ENCODE data around the gene PRM2. TPM values are rescaled to one million over a fixed set of nuclear protein-coding genes. Genes with fewer than 3 reads are reported as not detected.

PRM2 gene
- total RNA-seq: not detected in 2 replicates

- Mint-ChIP-seq H3K27me3 (ENCODE audit: insufficient read depth) (peaks cover 8% of the 10 kb centered on the region), H3K4me1 (ENCODE audit: low read depth) (no peaks in the 10 kb centered on the region), H3K9me3 (no peaks in the 10 kb centered on the region), H3K4me3 (no peak within 1 kb of the TSS), H3K27ac (no peak within 1 kb of the TSS), H3K36me3 (ENCODE audit: low read depth) (no peaks in the 10 kb centered on the region)
- no peak for DNase-seq (ENCODE audit: low spot score)
- intact Hi-C loops (cut with micrococcal nuclease): no loop called here
These were observed at the start of gene PRM2 for GRCh38 chr16:11276143-11276895. TSS of gene PRM2 (minus strand) at chr16:11276480. CDS start at chr16:11276370, 110 bp downstream.

- Mint-ChIP-seq H3K9me3 (peaks cover 10% of the 10 kb centered on the region), H3K27ac (peak overlapping the region; percentile 12), H3K4me3 (no peak overlapping the region), H3K4me1 (ENCODE audit: low read depth) (peaks cover 65% of the 10 kb centered on the region), H3K36me3 (ENCODE audit: low read depth) (peaks cover 3% of the 10 kb centered on the region), H3K27me3 (ENCODE audit: insufficient read depth) (no peaks in the 10 kb centered on the region)
- peak; percentile 47 for DNase-seq (ENCODE audit: low spot score)
- intact Hi-C loops (cut with micrococcal nuclease): no loop called here
These were observed 49.3 kb upstream of the PRM2 start for GRCh38 chr16:11325404-11326083.

- no peak overlapping the region for H3K4me3 Mint-ChIP-seq
- peaks cover 3% of the 10 kb centered on the region for H3K36me3 Mint-ChIP-seq (ENCODE audit: low read depth)
- H3K27me3 Mint-ChIP-seq (ENCODE audit: insufficient read depth): no peaks in the 10 kb centered on the region
- peaks cover 10% of the 10 kb centered on the region for H3K9me3 Mint-ChIP-seq
- H3K4me1 Mint-ChIP-seq (ENCODE audit: low read depth): peaks cover 47% of the 10 kb centered on the region
- intact Hi-C loops (cut with micrococcal nuclease): no loop called here
- no peak for DNase-seq (ENCODE audit: low spot score)
- no peak overlapping the region for H3K27ac Mint-ChIP-seq
These were observed 47.5 kb upstream of the PRM2 start for GRCh38 chr16:11323551-11324336.

- DNase-seq (ENCODE audit: low spot score): no peak
- Mint-ChIP-seq H3K9me3 (peaks cover 10% of the 10 kb centered on the region), H3K27me3 (ENCODE audit: insufficient read depth) (no peaks in the 10 kb centered on the region), H3K36me3 (ENCODE audit: low read depth) (no peaks in the 10 kb centered on the region), H3K4me1 (ENCODE audit: low read depth) (peaks cover 38% of the 10 kb centered on the region), H3K27ac (peak overlapping the region; percentile 22), H3K4me3 (no peak overlapping the region)
- intact Hi-C loops (cut with micrococcal nuclease): no loop called here
These were observed 46.5 kb upstream of the PRM2 start for GRCh38 chr16:11322823-11323222.

- no peaks in the 10 kb centered on the region for H3K9me3 Mint-ChIP-seq
- no peaks in the 10 kb centered on the region for H3K36me3 Mint-ChIP-seq (ENCODE audit: low read depth)
These were observed 45.4 kb upstream of the PRM2 start for GRCh38 chr16:11321662-11322061.

GRCh38 chr16:11320170-11320569, 43.9 kb upstream of the PRM2 start:
- Mint-ChIP-seq H3K4me3 (no peak overlapping the region), H3K27me3 (ENCODE audit: insufficient read depth) (no peaks in the 10 kb centered on the region), H3K27ac (no peak overlapping the region), H3K36me3 (ENCODE audit: low read depth) (no peaks in the 10 kb centered on the region), H3K4me1 (ENCODE audit: low read depth) (peaks cover 23% of the 10 kb centered on the region), H3K9me3 (no peaks in the 10 kb centered on the region)
- intact Hi-C loops (cut with micrococcal nuclease): no loop called here
- no peak for DNase-seq (ENCODE audit: low spot score)

More at GRCh38 chr16:11321662-11322061, 45.4 kb upstream of the PRM2 start:
- H3K27me3 Mint-ChIP-seq (ENCODE audit: insufficient read depth): no peaks in the 10 kb centered on the region
- H3K4me1 Mint-ChIP-seq (ENCODE audit: low read depth): peaks cover 28% of the 10 kb centered on the region
- no peak overlapping the region for H3K4me3 Mint-ChIP-seq
- DNase-seq (ENCODE audit: low spot score): no peak
- no peak overlapping the region for H3K27ac Mint-ChIP-seq
- intact Hi-C loops (cut with micrococcal nuclease): no loop called here

- Mint-ChIP-seq H3K27ac (no peak overlapping the region), H3K27me3 (ENCODE audit: insufficient read depth) (no peaks in the 10 kb centered on the region), H3K9me3 (no peaks in the 10 kb centered on the region), H3K36me3 (ENCODE audit: low read depth) (no peaks in the 10 kb centered on the region), H3K4me3 (no peak overlapping the region), H3K4me1 (ENCODE audit: low read depth) (peaks cover 19% of the 10 kb centered on the region)
- intact Hi-C loops (cut with micrococcal nuclease): no loop called here
- no peak for DNase-seq (ENCODE audit: low spot score)
These were observed 43.4 kb upstream of the PRM2 start for GRCh38 chr16:11319529-11320146.

GRCh38 chr16:11318817-11319216, 42.5 kb upstream of the PRM2 start:
- Mint-ChIP-seq H3K4me3 (no peak overlapping the region), H3K4me1 (ENCODE audit: low read depth) (peaks cover 24% of the 10 kb centered on the region), H3K27me3 (ENCODE audit: insufficient read depth) (no peaks in the 10 kb centered on the region), H3K27ac (no peak overlapping the region), H3K36me3 (ENCODE audit: low read depth) (no peaks in the 10 kb centered on the region), H3K9me3 (no peaks in the 10 kb centered on the region)
- DNase-seq (ENCODE audit: low spot score): no peak
- intact Hi-C loops (cut with micrococcal nuclease): no loop called here

GRCh38 chr16:11316331-11317015, 40.2 kb upstream of the PRM2 start:
- intact Hi-C loops (cut with micrococcal nuclease): no loop called here
- Mint-ChIP-seq H3K4me3 (no peak overlapping the region), H3K27ac (no peak overlapping the region), H3K36me3 (ENCODE audit: low read depth) (no peaks in the 10 kb centered on the region), H3K9me3 (no peaks in the 10 kb centered on the region), H3K27me3 (ENCODE audit: insufficient read depth) (no peaks in the 10 kb centered on the region), H3K4me1 (ENCODE audit: low read depth) (peaks cover 39% of the 10 kb centered on the region)
- no peak for DNase-seq (ENCODE audit: low spot score)

- Mint-ChIP-seq H3K4me1 (ENCODE audit: low read depth) (peaks cover 49% of the 10 kb centered on the region), H3K36me3 (ENCODE audit: low read depth) (no peaks in the 10 kb centered on the region), H3K27ac (no peak overlapping the region), H3K4me3 (no peak overlapping the region), H3K9me3 (no peaks in the 10 kb centered on the region), H3K27me3 (ENCODE audit: insufficient read depth) (no peaks in the 10 kb centered on the region)
- intact Hi-C loops (cut with micrococcal nuclease): no loop called here
- DNase-seq (ENCODE audit: low spot score): no peak
These were observed 39.2 kb upstream of the PRM2 start for GRCh38 chr16:11315510-11315909.

GRCh38 chr16:11314309-11314894, 38.1 kb upstream of the PRM2 start:
- Mint-ChIP-seq H3K9me3 (no peaks in the 10 kb centered on the region), H3K4me1 (ENCODE audit: low read depth) (peaks cover 58% of the 10 kb centered on the region), H3K27me3 (ENCODE audit: insufficient read depth) (no peaks in the 10 kb centered on the region), H3K27ac (no peak overlapping the region), H3K4me3 (no peak overlapping the region), H3K36me3 (ENCODE audit: low read depth) (no peaks in the 10 kb centered on the region)
- intact Hi-C loops (cut with micrococcal nuclease): loop anchor here (5.0 kb wide), 1 partner anchor 237 kb away; no protein-coding TSS in a partner anchor
- DNase-seq (ENCODE audit: low spot score): no peak
